Retina (tissue), 1 donor: Measurements from ENCODE around the gene CTXND2.
"Not testable (repeated sequence)": the region's sequence is repeated elsewhere in the genome, so short reads cannot be mapped to it uniquely, and the experiment has no call there.

Experiments
- DNase-seq: peaks from one replicate; pipeline ENCODE4 v3.0.0-alpha.2; 2016

CTXND2 gene

DNA sequence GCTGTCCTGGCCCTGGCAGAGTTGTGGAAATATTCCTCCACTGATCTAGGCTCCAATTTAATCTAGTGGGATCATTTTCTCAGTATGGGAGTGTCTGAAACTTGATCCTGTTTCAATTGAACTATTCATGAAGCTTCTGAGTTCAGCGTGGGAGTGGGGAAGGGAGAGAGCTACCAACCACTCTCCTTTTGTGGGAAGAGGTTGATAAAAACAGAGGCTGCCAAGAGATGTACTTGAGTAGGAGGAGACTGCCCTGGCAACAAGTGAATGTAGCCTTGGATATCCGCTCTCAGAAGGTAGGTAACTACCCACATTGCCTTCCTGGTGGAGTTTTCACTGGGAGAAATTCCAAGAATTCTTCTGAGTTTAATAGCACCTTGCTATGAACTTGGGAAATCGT is at the start of gene CTXND2:
Gene CTXND2 (plus strand): TSS at position 119 of the 400 bp plus-strand sequence. CDS start 25,179 bp downstream, outside the sequence.
- no peak for DNase-seq

DNA sequence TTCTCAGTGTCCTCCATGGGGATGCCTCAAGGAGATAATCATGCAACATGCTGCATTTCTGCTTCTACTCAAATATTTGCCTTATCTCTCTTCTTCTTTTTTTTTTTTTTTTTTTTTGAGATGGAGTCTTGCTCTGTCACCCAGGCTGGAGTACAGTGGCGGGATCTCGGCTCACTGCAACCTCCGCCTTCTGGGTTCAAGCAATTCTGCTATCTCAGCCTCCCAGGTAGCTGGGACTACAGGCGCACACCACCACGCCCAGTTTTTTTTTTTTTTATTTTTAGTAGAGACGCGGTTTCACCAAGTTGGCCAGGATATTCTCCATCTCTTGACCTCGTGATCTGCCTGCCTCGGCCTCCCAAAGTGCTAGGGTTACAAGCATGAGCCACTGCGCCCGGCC is 46.1 kb upstream of the CTXND2 start:
- DNase-seq = not testable (repeated sequence)

- no peak for DNase-seq
Observed at GRCh38 chr1:150841626-150842025, 45.3 kb upstream of the CTXND2 start.

GRCh38 chr1:150842343-150842742 is 44.6 kb upstream of the CTXND2 start:
- DNase-seq = no peak

- DNase-seq = no peak
Observed at GRCh38 chr1:150842964-150843363, 44.0 kb upstream of the CTXND2 start.

DNA sequence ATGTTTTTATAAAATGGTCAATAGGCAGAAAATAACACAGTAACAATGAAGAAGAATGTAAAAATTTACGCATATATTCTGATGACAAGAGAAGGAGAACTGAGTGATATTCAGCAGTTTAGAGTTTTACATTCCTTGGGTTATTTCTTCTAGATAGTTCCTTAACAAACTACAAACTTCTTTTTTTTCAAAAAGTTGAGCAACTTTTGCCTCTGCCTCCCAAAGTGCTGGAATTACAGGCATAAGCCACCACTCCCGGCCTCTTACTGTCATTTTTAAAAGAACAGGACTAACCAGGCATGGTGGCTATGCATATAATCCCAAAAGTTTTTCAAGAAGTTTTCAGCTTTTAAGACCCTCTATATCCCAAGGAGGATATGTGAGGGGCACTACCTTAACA is 43.5 kb upstream of the CTXND2 start:
- DNase-seq = no peak

DNA sequence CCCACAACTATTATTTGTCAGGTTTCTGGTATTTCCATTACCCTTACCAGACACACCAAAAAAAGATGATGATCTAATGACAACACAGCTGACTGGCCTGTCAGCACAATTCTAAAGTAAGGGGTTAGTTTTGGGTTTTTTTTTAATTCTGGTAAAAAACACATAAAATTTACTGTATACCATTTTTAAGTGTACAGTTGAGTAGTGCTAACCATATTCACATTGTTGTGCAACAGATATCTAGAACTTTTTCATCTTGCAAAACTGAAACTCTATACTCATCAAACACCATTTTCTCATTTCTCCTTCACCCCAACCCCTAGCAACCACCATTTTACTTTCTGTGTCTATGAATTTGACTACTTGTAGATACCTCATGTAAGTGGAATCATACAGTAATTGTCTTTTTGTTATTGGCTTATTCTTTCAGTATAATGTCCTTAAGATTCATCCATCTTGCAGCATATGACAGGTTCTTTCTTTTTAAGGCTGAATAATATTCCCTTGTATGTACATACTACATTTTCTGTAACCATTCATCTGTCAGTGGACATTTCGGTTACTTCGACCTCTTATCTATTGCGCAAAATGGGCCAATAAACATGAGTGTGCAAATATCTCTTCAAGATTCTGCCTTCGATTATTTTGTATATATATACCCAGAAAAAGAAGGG is 40.3 kb upstream of the CTXND2 start:
- DNase-seq = no peak

DNA sequence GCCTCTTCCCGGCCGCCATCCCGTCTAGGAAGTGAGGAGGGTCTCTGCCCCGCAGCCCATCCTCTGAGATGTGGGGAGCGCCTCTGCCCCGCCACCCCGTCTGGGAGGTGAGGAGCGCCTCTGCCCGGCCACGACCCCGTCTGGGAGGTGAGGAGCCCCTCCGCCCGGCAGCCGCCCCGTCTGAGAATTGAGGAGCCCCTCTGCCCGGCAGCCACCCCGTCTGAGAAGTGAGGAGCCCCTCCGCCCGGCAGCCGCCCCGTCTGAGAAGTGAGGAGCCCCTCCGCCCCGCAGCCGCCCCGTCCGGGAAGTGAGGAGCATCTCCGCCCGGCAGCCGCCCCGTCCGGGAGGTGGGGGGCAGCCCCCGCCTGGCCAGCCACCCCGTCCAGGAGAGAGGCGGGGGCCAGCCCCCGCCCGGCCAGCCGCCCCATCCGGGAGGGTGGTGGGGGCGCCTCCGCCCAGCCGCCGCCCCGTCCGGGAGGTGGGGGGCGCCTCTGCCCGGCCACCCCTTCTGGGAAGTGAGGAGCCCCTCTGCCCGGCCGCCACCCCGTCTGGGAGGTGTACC is 36.1 kb upstream of the CTXND2 start:
- not testable (repeated sequence) for DNase-seq

DNA sequence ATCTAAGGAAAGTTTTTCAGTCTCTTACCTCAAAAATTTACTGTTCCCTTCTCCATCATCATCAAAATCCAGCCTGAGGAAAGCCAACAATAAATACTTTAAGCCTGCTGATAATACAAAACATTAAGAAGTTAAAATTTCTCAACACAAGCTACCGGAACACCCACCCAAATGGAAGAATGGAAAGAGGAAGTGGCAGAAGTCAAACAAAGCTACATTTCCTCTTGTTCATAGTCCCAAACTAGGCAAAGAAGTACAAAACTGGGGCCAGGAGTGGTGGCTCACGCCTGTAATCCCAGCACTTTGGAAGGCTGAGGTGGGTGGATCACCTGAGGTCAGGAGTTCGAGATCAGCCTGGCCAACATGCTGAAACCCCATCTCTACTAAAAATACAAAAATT is 34.2 kb upstream of the CTXND2 start:
- DNase-seq = not testable (repeated sequence)

- DNase-seq = no peak
Observed at GRCh38 chr1:150863724-150864123, 23.2 kb upstream of the CTXND2 start.

DNA sequence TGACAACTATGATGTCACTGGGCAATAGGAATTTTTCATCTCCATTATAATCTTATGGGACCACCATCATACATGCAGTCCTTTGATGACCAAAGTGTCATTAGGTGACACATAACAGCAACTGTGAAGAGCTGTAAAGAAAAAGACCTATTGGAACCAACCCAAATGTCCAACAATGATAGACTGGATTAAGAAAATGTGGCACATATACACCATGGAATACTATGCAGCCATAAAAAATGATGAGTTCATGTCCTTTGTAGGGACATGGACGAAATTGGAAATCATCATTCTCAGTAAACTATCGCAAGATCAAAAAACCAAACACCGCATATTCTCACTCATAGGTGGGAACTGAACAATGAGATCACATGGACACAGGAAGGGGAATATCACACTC is 22.7 kb upstream of the CTXND2 start:
- DNase-seq = not testable (repeated sequence)

DNA sequence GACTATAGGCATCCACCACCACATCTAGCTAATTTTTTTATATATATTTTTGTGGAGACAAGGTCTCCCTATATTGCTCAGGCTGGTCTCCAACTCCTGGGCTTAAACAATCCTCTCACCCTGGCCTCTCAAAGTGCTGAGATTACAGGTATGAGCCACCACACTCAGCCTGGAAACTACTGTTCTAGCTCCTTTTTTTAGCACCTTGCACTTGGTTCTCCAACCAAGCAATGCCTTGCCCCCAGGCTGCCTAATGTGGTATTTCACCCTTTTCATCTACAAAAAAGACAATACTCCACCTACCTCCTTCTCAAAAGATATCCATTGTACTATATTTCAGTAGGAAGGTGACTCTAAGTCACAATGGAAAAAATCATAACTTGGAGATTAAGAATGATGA is 17.3 kb upstream of the CTXND2 start:
- DNase-seq = no peak

GRCh38 chr1:150872572-150872971 is 14.4 kb upstream of the CTXND2 start:
- no peak for DNase-seq

DNA sequence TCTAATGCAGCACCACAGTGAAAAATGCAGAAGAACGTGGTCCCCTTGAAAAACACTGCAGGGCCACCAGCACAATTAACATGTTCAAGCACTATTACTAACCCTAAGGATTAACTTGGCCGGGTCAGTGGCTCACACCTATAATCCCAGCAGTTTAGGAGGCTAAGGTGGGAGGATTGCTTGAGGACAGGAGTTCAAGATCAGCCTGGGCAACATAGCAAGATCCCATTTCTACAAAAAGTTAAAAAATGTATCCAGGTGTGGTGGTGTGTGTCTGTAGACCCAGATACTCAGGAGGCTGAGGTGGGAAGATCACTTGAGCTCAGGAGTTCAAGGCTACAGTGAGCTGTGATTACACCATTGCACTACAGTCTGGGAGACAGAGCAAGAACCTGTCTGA is 13.4 kb upstream of the CTXND2 start:
- no peak for DNase-seq

DNA sequence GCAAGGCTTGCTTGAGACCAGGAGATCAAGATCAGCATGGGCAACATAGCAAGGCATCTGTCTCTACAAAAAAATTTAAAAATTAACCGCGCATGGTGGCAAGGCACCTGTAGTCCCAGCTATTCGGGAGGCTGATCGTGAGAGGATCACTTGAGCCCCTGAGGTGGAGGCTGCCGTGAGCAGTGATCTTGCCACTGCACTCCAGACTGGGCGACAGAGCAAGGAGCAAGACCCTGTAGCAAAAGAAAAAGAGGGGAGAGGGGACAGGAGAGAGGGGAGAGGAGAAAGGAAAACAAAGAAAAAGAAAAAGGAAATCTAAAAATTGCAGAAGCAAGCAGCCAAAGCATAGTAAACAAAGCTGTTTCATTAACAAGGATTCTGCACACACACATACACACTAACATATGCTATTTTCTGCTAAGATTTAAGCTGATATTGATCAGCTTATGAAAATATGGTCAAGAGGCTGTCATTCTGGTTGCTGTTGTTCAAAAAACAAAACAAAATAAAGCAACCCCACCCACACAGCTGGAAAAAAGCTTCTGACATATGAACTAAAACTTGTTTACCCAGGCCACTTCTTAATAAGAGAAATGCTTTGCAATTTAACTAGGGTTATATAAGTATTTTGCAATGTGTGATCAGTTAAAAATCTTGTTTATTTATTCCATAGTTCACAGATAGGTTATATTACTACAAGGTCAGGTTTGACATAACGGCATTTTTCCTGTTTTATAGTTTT is 12.3 kb upstream of the CTXND2 start:
- DNase-seq = peak; percentile 5

- DNase-seq = no peak
Observed at GRCh38 chr1:150875197-150876118, 11.5 kb upstream of the CTXND2 start.

DNA sequence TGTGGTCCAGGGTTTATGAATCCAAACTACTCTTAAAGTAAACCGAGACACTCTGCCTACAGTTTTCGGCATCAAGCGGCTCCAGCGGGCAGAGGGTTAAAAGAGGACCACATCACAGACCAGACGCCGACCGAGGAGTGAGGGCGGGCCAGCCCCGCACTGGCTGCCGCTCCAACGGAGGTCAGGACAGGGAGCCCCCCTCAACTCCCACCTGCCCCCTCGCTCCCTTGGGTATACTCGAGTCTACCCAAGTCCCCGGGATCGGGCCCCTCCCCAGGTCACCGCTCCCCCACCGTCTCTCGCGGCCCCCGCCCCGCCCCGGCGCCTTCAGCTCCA is 10.8 kb upstream of the CTXND2 start:
- DNase-seq = peak; percentile 77

- DNase-seq = not testable (repeated sequence)
Observed at GRCh38 chr1:150878931-150879330, 8.0 kb upstream of the CTXND2 start.

DNA sequence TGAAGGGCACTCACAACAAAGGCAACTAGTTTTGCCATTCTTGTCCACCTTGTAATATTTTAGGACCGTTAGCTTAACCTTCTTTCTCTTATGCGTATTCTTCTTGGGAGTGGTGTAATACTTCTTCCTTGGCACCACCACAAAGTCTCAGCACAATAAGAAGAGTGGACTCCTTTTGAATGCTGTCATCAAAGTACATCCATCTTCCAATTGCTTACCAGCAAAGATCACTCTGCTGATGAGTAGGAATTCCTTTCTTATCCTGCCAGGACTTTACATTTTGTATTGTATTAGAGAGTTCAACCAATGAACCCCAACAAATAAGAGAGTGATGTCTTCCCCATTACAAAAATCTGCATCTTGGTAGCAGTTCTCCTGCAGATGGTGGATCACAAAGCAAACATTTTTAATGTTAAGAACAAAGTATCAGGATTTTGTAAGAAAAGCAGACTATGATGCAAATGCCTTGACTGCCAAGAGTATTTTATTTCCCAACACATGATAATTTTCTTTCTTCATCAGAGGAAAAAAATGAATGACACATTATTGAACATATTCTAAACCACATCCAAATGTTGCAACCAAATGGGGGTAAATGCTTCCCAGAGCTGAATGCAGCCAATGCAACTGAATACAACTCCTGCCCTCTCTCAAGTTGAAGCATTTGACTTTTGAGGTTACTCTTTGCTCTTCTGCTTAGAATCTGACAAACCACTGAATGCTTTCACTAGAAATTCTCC is 5.4 kb upstream of the CTXND2 start:
- no peak for DNase-seq

GRCh38 chr1:150883121-150883520 is 3.8 kb upstream of the CTXND2 start:
- DNase-seq = not testable (repeated sequence)

DNA sequence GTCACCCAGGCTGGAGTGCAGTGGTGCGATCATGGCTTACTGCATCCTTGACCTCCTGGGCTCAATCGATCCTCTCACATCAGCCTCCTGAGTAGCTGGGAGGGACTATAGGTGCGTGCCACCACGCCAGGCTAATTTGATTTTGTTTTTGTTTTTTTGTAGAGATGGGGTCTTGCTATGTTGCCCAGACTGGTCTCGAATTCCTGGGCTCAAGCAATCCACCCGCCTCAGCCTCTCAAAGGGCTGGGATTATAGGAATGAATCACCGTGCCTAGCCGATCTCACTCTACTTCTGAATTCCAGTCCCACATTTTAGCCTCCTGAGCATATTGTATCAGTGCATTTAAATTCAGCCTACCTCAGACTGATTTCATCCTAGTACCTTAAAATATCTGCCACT is 1.8 kb downstream of the CTXND2 start:
- DNase-seq = no peak

GRCh38 chr1:150890033-150890416 is 3.1 kb downstream of the CTXND2 start:
- no peak for DNase-seq
